Nephron (organoid): Measurements from ENCODE around the gene NCSTN.

Experiments used
- H3K27ac Mint-ChIP-seq, 3 experiments: 2 replicates each; pipeline ENCODE4 v1.8.0; 2020; ENCODE audit warnings: mixed read lengths in 3 of 3, mild to moderate bottlenecking in 2 of 3, moderate library complexity in 1 of 3
- H3K27me3 Mint-ChIP-seq: 2 replicates; pipeline ENCODE4 v1.8.0; 2021; ENCODE audit warnings: low read depth, mild to moderate bottlenecking, moderate library complexity, mixed read lengths
- H3K36me3 Mint-ChIP-seq: 2 replicates; pipeline ENCODE4 v1.8.0; 2020; ENCODE audit warnings: low read depth, mixed read lengths
- H3K4me1 Mint-ChIP-seq: 2 replicates; pipeline ENCODE4 v1.8.0; 2020; ENCODE audit warnings: mixed read lengths
- H3K4me3 Mint-ChIP-seq, 3 experiments: 2 replicates each; pipeline ENCODE4 v1.8.0; 2020; ENCODE audit warnings: mild to moderate bottlenecking in 3 of 3, mixed read lengths in 3 of 3, moderate library complexity in 2 of 3
- H3K9me3 Mint-ChIP-seq: 2 replicates; pipeline ENCODE4 v1.8.0; 2020; ENCODE audit warnings: mixed read lengths
- CTCF ChIP-seq, 3 experiments: fragments of 200-600 bp; sonication (generic); IDR thresholded peaks; one replicate each; pipeline ENCODE4 v1.5.0; 2021; ENCODE audit warnings: antibody characterized with exemption in 3 of 3; ENCODE audit not compliant: unreplicated experiment in 3 of 3

Gene NCSTN

GRCh38 chr1:160363010-160363409 is 19.8 kb downstream of the NCSTN start:
- peaks cover 8% of the 10 kb centered on the region for H3K27me3 Mint-ChIP-seq
- H3K36me3 Mint-ChIP-seq = peaks cover 23% of the 10 kb centered on the region
- peaks cover 35% of the 10 kb centered on the region for H3K4me1 Mint-ChIP-seq
- H3K27ac Mint-ChIP-seq = peak overlapping the region; percentile 17 to 71 (median 23)
- no peak overlapping the region for H3K4me3 Mint-ChIP-seq
- no peaks in the 10 kb centered on the region for H3K9me3 Mint-ChIP-seq
- TF ChIP-seq CTCF (IDR thresholded peaks at IDR 0.05; ENCODE audit: unreplicated experiment in 3 of 3) = no peak

GRCh38 chr1:160363951-160364735 is 21.0 kb downstream of the NCSTN start:
- Mint-ChIP-seq H3K4me3 (no peak overlapping the region), H3K4me1 (peaks cover 35% of the 10 kb centered on the region), H3K27ac (peak overlapping the region in 2 of 3 experiments; percentile 17 to 42), H3K9me3 (no peaks in the 10 kb centered on the region), H3K36me3 (peaks cover 13% of the 10 kb centered on the region), H3K27me3 (peaks cover 8% of the 10 kb centered on the region)
- TF ChIP-seq CTCF (IDR thresholded peaks at IDR 0.05; ENCODE audit: unreplicated experiment in 3 of 3) = no peak

DNA sequence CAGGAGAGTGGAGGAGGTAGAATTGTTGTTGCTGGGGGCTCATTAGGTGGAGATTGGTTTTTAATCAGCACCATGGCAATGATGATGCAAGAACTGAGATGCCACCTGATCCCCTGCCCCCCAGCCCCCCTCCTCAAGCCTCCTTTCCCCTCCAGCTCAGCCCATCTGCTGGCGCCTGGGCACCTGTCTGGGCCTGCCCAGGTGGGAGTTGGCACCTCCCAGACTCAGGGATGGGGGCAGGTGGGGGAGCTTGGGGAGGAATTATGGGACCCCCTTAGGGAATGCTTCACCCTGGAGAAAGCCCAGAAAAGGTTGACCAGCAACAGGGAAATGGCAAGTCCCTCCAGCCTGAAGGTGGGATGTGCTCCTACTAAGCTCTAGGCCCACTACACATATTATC is 22.1 kb downstream of the NCSTN start:
- H3K27ac Mint-ChIP-seq = no peak overlapping the region
- peaks cover 35% of the 10 kb centered on the region for H3K4me1 Mint-ChIP-seq
- H3K9me3 Mint-ChIP-seq = no peaks in the 10 kb centered on the region
- H3K4me3 Mint-ChIP-seq = no peak overlapping the region
- H3K36me3 Mint-ChIP-seq = peaks cover 8% of the 10 kb centered on the region
- H3K27me3 Mint-ChIP-seq = peaks cover 8% of the 10 kb centered on the region
- no peak for TF ChIP-seq CTCF (IDR thresholded peaks at IDR 0.05; ENCODE audit: unreplicated experiment in 3 of 3)

DNA sequence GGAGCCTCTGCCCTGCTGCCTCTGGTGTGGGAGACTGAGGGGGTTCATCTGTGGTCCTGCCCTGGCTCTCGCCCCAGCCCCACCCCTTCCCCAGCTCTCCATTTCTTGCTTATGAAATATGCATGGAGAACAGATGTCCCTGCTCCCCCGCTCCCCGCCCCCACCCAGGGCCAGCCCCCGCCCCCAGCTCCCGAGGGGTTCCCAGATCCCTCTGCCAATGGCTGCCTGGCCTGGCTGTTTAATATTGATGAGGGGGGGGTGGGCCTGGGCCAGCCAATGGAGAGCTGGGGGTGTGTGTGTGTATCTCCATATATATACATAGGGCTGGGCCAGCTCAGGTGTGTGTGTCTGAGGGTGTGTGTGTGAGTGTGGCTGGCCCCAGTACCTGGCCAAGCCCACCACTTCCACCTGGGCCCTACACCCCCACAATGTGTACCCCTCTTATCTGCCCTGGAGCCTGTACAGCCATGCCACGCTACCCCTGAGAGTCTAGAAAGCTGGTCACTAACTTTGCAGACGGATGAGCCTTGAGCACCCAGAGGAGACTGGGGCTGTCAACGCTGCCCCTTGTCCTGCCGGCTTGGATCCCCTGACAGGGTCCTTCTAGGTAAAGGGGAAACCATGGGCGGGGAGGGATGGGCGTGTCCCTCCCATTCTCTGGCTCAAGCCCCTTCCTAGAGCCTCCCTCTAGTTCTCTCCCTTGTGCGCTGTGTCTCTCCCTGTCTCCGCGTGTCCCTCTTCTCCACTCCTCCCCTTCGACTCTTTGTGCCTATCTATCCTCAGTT is 23.7 kb downstream of the NCSTN start, which contains the start of gene NHLH1:
TSS of gene NHLH1 (plus strand) at position 341 of the 785 bp plus-strand sequence. CDS start 3,661 bp downstream, outside the sequence.
- Mint-ChIP-seq H3K36me3 (no peaks in the 10 kb centered on the region), H3K4me3 (no peak within 1 kb of the TSS), H3K27me3 (peaks cover 8% of the 10 kb centered on the region), H3K4me1 (peaks cover 31% of the 10 kb centered on the region), H3K9me3 (no peaks in the 10 kb centered on the region), H3K27ac (peak within 1 kb of the TSS in 1 of 3 experiments; percentile 18)
- no peak for TF ChIP-seq CTCF (IDR thresholded peaks at IDR 0.05; ENCODE audit: unreplicated experiment in 3 of 3)

DNA sequence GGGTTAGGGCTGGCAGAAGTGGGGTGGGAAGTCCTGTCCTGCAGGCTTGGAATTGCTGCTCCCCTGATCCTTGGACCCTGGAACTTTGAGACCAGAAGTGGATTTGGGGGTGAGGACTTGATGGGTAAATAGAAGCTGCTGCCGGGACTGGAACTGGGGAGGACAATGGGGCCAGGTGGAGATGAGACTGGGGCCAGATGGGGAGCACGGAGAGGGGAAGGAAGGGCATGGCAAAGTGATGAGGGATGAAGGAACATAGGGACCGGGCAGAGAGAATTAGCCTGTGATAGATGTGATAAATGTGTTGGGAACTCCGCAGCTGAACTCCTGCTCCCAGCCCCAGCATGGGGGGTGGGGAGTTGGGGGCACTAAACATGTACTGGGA is 24.3 kb downstream of the NCSTN start:
- H3K27me3 Mint-ChIP-seq = peaks cover 8% of the 10 kb centered on the region
- H3K9me3 Mint-ChIP-seq = no peaks in the 10 kb centered on the region
- TF ChIP-seq CTCF (IDR thresholded peaks at IDR 0.05; ENCODE audit: unreplicated experiment in 3 of 3) = no peak
- no peaks in the 10 kb centered on the region for H3K36me3 Mint-ChIP-seq
- H3K4me1 Mint-ChIP-seq = peaks cover 26% of the 10 kb centered on the region
- H3K27ac Mint-ChIP-seq = peak overlapping the region in 1 of 3 experiments; percentile 18
- no peak overlapping the region for H3K4me3 Mint-ChIP-seq
